ENCODE data around the gene ACTN1.

The ACTN1 gene

GRCh38 chr14:69003626-69004025, 24.5 kb upstream of the ACTN1 start (continued):
- TF ChIP-seq, protein P1, sequence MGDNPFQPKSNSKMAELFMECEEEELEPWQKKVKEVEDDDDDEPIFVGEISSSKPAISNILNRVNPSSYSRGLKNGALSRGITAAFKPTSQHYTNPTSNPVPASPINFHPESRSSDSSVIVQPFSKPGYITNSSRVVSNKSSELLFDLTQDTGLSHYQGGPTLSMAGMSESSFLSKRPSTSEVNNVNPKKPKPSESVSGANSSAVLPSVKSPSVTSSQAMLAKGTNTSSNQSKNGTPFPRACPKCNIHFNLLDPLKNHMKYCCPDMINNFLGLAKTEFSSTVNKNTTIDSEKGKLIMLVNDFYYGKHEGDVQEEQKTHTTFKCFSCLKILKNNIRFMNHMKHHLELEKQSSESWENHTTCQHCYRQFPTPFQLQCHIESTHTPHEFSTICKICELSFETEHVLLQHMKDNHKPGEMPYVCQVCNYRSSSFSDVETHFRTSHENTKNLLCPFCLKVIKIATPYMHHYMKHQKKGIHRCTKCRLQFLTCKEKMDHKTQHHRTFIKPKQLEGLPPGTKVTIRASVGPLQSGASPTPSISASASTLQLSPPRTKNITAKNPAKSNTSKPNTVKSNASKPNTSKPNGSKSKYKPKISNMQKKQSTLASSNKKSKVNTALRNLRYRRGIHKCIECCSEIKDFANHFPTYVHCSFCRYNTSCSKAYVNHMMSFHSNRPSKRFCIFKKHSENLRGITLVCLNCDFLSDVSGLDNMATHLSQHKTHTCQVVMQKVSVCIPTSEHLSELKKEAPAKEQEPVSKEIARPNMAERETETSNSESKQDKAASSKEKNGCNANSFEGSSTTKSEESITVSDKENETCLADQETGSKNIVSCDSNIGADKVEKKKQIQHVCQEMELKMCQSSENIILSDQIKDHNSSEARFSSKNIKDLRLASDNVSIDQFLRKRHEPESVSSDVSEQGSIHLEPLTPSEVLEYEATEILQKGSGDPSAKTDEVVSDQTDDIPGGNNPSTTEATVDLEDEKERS (tag by site-specific recombination; IDR thresholded peaks at IDR 0.05), result no peak
- TF ChIP-seq ZFHX2 (tag by site-specific recombination; conservative IDR thresholded peaks at IDR 0.05) (no peak), PRDM1 (tag by site-specific recombination; IDR thresholded peaks at IDR 0.05) (no peak), ZNF184 (tag by site-specific recombination; IDR thresholded peaks at IDR 0.05) (no peak), PRDM2 (tag by site-specific recombination; IDR thresholded peaks at IDR 0.05; ENCODE audit: borderline replicate concordance) (no peak), ZBTB8A (tag by site-specific recombination; IDR thresholded peaks at IDR 0.05) (no peak), ZSCAN30 (tag by site-specific recombination; IDR thresholded peaks at IDR 0.05) (no peak)
- TF ChIP-seq, protein P2, sequence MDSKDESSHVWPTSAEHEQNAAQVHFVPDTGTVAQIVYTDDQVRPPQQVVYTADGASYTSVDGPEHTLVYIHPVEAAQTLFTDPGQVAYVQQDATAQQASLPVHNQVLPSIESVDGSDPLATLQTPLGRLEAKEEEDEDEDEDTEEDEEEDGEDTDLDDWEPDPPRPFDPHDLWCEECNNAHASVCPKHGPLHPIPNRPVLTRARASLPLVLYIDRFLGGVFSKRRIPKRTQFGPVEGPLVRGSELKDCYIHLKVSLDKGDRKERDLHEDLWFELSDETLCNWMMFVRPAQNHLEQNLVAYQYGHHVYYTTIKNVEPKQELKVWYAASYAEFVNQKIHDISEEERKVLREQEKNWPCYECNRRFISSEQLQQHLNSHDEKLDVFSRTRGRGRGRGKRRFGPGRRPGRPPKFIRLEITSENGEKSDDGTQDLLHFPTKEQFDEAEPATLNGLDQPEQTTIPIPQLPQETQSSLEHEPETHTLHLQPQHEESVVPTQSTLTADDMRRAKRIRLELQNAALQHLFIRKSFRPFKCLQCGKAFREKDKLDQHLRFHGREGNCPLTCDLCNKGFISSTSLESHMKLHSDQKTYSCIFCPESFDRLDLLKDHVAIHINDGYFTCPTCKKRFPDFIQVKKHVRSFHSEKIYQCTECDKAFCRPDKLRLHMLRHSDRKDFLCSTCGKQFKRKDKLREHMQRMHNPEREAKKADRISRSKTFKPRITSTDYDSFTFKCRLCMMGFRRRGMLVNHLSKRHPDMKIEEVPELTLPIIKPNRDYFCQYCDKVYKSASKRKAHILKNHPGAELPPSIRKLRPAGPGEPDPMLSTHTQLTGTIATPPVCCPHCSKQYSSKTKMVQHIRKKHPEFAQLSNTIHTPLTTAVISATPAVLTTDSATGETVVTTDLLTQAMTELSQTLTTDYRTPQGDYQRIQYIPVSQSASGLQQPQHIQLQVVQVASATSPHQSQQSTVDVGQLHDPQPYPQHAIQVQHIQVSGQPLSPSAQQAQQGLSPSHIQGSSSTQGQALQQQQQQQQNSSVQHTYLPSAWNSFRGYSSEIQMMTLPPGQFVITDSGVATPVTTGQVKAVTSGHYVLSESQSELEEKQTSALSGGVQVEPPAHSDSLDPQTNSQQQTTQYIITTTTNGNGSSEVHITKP (tag by site-specific recombination; IDR thresholded peaks at IDR 0.05), result no peak

GRCh38 chr14:69002069-69002468, 23.0 kb upstream of the ACTN1 start:
- ChIA-PET CTCF (interaction anchor here (1.0 to 1.5 kb wide), 6 partner anchors 13 to 127 kb away, joined by 3 to 5 read pairs (median 4); no protein-coding TSS in a partner anchor), POLR2A (interaction anchor here (1.6 kb wide), 1 partner anchor 9 kb away, joined by 3 read pairs; no protein-coding TSS in a partner anchor)
- Histone ChIP-seq H3K4me3 (ENCODE audit: low read depth, low read length) (no peak overlapping the region), H3K9me3 (ENCODE audit: control insufficient read depth, insufficient read depth, low read depth, low read length) (no peaks in the 10 kb centered on the region), H3K36me3 (ENCODE audit: control insufficient read depth in 2 of 2, insufficient read depth in 1 of 2, low read length in 2 of 2) (no peaks in the 10 kb centered on the region), H3K27ac (ENCODE audit: extremely low read depth, low read depth, low read length) (no peak overlapping the region), H3K4me1 (ENCODE audit: control insufficient read depth, insufficient read depth, low read length) (no peaks in the 10 kb centered on the region)
- no peak for TF ChIP-seq ZNF747 (tag by site-specific recombination; IDR thresholded peaks at IDR 0.05)
- TF ChIP-seq, protein P3, sequence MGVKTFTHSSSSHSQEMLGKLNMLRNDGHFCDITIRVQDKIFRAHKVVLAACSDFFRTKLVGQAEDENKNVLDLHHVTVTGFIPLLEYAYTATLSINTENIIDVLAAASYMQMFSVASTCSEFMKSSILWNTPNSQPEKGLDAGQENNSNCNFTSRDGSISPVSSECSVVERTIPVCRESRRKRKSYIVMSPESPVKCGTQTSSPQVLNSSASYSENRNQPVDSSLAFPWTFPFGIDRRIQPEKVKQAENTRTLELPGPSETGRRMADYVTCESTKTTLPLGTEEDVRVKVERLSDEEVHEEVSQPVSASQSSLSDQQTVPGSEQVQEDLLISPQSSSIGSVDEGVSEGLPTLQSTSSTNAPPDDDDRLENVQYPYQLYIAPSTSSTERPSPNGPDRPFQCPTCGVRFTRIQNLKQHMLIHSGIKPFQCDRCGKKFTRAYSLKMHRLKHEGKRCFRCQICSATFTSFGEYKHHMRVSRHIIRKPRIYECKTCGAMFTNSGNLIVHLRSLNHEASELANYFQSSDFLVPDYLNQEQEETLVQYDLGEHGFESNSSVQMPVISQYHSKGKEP (tag by site-specific recombination; IDR thresholded peaks at IDR 0.05), result no peak
- no peak for TF ChIP-seq ZBTB11 (tag by site-specific recombination; conservative IDR thresholded peaks at IDR 0.05; ENCODE audit: low read depth)
- no peak for TF ChIP-seq ZBTB6 (tag by site-specific recombination; IDR thresholded peaks at IDR 0.05)
- no peak for TF ChIP-seq ZNF777 (tag by site-specific recombination; IDR thresholded peaks at IDR 0.05; ENCODE audit: borderline replicate concordance)
- TF ChIP-seq ZNF544 (tag by site-specific recombination; IDR thresholded peaks at IDR 0.05), result no peak
- no peak for TF ChIP-seq IKZF3 (tag by site-specific recombination; IDR thresholded peaks at IDR 0.05)
